Stomach (tissue), 4 donors: Measurements from ENCODE around the gene LAGE3.

Experiments used
- POLR2A ChIP-seq, 4 donors: fragments of 450-650 bp; IDR thresholded peaks; one replicate each; pipeline ENCODE4 v1.6.1; 2016; ENCODE audit warnings: antibody characterized with exemption in 4 of 4, control low read depth in 2 of 4, mild to moderate bottlenecking in 1 of 4, moderate library complexity in 1 of 4
- POLR2AphosphoS5 ChIP-seq, 3 donors: sonication (generic); formaldehyde crosslinking; IDR thresholded peaks; one replicate each; pipeline ENCODE4 v1.6.1; 2016; ENCODE audit warnings: antibody characterized with exemption in 3 of 3
- TF ChIP-seq, protein P1 (sequence below), 7 experiments: fragments of 450-650 bp in 4 of 7; fragments of 200-600 bp in 3 of 7; sonication (generic) in 3 of 7; IDR thresholded peaks; one replicate each; pipeline ENCODE4 v1.5.1; 2016 to 2019; ENCODE audit warnings: antibody characterized with exemption in 7 of 7, control low read depth in 2 of 7, mild to moderate bottlenecking in 1 of 7

DNA sequence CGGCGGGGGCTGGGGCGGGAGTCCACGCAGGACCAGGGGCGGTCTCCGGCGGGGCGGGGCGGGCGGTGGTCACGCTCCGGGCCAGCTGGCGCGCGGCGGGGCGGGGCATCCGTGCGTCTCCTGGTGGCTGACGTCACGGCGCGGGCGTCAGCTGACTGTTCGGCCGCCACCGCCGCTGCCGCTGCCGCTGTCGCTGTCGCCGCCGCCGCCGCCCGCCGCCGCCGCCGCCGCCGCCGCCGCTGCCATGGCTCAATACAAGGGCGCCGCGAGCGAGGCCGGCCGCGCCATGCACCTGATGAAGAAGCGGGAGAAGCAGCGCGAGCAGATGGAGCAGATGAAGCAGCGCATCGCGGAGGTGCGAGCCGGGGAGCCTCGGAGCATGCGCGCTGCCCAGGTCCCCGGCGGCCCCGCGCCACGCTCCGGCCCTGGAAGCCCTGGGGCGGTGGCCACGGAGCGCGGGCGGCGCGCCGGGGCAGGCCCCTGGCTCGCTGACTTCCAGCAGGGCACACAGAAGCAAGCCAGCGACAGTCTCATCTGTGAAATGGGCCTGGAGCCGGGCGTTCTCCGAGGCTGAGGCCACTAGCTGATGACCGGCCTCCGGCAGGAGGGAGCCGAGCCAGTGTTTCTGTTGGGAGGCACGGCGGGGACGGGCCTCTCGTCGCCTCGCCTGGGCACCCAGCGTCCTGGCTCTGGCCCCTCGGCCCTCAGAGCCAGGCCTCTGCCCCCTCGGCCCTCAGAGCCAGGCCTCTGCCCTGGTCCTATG, 34.9 kb downstream of the LAGE3 start, which contains the start of gene FAM50A:
- TF ChIP-seq, protein P1, sequence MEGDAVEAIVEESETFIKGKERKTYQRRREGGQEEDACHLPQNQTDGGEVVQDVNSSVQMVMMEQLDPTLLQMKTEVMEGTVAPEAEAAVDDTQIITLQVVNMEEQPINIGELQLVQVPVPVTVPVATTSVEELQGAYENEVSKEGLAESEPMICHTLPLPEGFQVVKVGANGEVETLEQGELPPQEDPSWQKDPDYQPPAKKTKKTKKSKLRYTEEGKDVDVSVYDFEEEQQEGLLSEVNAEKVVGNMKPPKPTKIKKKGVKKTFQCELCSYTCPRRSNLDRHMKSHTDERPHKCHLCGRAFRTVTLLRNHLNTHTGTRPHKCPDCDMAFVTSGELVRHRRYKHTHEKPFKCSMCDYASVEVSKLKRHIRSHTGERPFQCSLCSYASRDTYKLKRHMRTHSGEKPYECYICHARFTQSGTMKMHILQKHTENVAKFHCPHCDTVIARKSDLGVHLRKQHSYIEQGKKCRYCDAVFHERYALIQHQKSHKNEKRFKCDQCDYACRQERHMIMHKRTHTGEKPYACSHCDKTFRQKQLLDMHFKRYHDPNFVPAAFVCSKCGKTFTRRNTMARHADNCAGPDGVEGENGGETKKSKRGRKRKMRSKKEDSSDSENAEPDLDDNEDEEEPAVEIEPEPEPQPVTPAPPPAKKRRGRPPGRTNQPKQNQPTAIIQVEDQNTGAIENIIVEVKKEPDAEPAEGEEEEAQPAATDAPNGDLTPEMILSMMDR (IDR thresholded peaks at IDR 0.05), result no peak
- TF ChIP-seq POLR2A (IDR thresholded peaks at IDR 0.05), result no peak
- no peak for TF ChIP-seq POLR2AphosphoS5 (IDR thresholded peaks at IDR 0.05)
